Measurements from ENCODE around the gene NAT16.
"Not testable (repeated sequence)": the region's sequence is repeated elsewhere in the genome, so short reads cannot be mapped to it uniquely, and the experiment has no call there.

The NAT16 gene

GRCh38 chr7:101202603-101202918 is 22.5 kb upstream of the NAT16 start:
- no peak for DNase-seq

- no peak for DNase-seq
Measured at GRCh38 chr7:101201695-101202602, 21.9 kb upstream of the NAT16 start.

- no peak for DNase-seq
Measured at GRCh38 chr7:101200862-101201599, 20.9 kb upstream of the NAT16 start, which contains the start of gene MOGAT3. Gene MOGAT3 (minus strand): TSS chr7:101201036. CDS start chr7:101200854, 182 bp downstream.

GRCh38 chr7:101200504-101200861 is 20.4 kb upstream of the NAT16 start:
- DNase-seq, result no peak

- DNase-seq, result not testable (repeated sequence)
Measured at GRCh38 chr7:101199522-101199921, 19.4 kb upstream of the NAT16 start.

GRCh38 chr7:101198476-101198875 is 18.4 kb upstream of the NAT16 start:
- DNase-seq, result no peak

- DNase-seq, result no peak
Measured at GRCh38 chr7:101197991-101198390, 17.9 kb upstream of the NAT16 start.

GRCh38 chr7:101195884-101196283 is 15.8 kb upstream of the NAT16 start:
- no peak for DNase-seq

- DNase-seq, result no peak
Measured at GRCh38 chr7:101189109-101189508, 9.0 kb upstream of the NAT16 start.

GRCh38 chr7:101186844-101187428 is 6.8 kb upstream of the NAT16 start:
- no peak for DNase-seq

- no peak for DNase-seq
Measured at GRCh38 chr7:101186194-101186593, 6.1 kb upstream of the NAT16 start.

- peak in 1 of 51 donors; percentile 44 for DNase-seq
Measured at GRCh38 chr7:101185258-101185839, 5.3 kb upstream of the NAT16 start.

- DNase-seq, result no peak
Measured at GRCh38 chr7:101179713-101180112, 380 bp downstream of the NAT16 start.

- DNase-seq, result peak in 2 of 51 donors; percentile 5 to 12
Measured at GRCh38 chr7:101179117-101179516, 976 bp downstream of the NAT16 start.

GRCh38 chr7:101177644-101178043 is 2.4 kb downstream of the NAT16 start:
- DNase-seq, result no peak

GRCh38 chr7:101175664-101176063 is 4.4 kb downstream of the NAT16 start:
- no peak for DNase-seq

GRCh38 chr7:101174322-101174854 is 5.7 kb downstream of the NAT16 start:
- no peak for DNase-seq

- no peak for DNase-seq
Measured at GRCh38 chr7:101173752-101174244, 6.3 kb downstream of the NAT16 start.

- DNase-seq, result peak in 17 of 51 donors; percentile 3 to 38 (median 19)
Measured at GRCh38 chr7:101172854-101173751, 7.0 kb downstream of the NAT16 start.

Data from hypothalamus (tissue), 51 donors.